ENCODE data around the gene MAPT.
"Not testable (repeated sequence)": the region's sequence is repeated elsewhere in the genome, so short reads cannot be mapped to it uniquely, and the experiment has no call there.

- TF ChIP-seq, protein P1, sequence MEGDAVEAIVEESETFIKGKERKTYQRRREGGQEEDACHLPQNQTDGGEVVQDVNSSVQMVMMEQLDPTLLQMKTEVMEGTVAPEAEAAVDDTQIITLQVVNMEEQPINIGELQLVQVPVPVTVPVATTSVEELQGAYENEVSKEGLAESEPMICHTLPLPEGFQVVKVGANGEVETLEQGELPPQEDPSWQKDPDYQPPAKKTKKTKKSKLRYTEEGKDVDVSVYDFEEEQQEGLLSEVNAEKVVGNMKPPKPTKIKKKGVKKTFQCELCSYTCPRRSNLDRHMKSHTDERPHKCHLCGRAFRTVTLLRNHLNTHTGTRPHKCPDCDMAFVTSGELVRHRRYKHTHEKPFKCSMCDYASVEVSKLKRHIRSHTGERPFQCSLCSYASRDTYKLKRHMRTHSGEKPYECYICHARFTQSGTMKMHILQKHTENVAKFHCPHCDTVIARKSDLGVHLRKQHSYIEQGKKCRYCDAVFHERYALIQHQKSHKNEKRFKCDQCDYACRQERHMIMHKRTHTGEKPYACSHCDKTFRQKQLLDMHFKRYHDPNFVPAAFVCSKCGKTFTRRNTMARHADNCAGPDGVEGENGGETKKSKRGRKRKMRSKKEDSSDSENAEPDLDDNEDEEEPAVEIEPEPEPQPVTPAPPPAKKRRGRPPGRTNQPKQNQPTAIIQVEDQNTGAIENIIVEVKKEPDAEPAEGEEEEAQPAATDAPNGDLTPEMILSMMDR (IDR thresholded peaks at IDR 0.05) = not testable (repeated sequence)
- TF ChIP-seq POLR2AphosphoS5 (IDR thresholded peaks at IDR 0.05) = not testable (repeated sequence)
Measured at GRCh38 chr17:46006082-46006481, 111.7 kb downstream of the MAPT start.

Measured in prostate gland (tissue), 2 donors.